K562 (cell line): ENCODE data around the gene CALHM3. TPM values are rescaled to one million over a fixed set of nuclear protein-coding genes. Genes with fewer than 3 reads are reported as not detected.
A peak's percentile ranks its signal among the peaks of the same experiment; 100 is the strongest.

ENCODE experiments used
- ATAC-seq: fragments of 200-7000 bp; cut with Tn5 transposase; 3 replicates; pipeline ENCODE4 v1.9.1; 2020; ENCODE audit warnings: moderate library complexity
- BruUV-seq: library from RNA; stranded (reverse); fragments of 400-500 nt; replicated peaks from 2 replicates; lab custom pipeline; 2021; lab: Mats Ljungman, UMichigan
- CTCF ChIA-PET: fragments of 300-600 bp; formaldehyde crosslinking; extraction: SDS; loops from one replicate; lab custom pipeline; 2021; ENCODE audit warnings: low intra/inter-chr PET ratio; lab: Yijun Ruan, JAX
- POLR2A ChIA-PET: fragments of 300-600, 350-650 bp; sonication (Branson Sonifier 250); formaldehyde crosslinking; extraction: SDS; loops from one replicate; lab custom pipeline; 2021; ENCODE audit warnings: antibody characterized with exemption, inconsistent platforms; lab: Yijun Ruan, JAX
- DNase-seq, 4 experiments: peaks; one replicate each; pipeline versions ENCODE4 v3.0.0 to v3.0.0-alpha.2; 2011 to 2018; ENCODE audit warnings: low spot score in 3 of 4, mixed read lengths in 3 of 4; ENCODE audit errors: extremely low read depth in 1 of 4
- FAIRE-seq: peaks from 2 replicates; lab custom pipeline; 2011; peaks lifted over from hg19 to GRCh38; lab: Jason Lieb, UNC
- H2AFZ ChIP-seq: 2 replicates; pipeline ENCODE4 v1.6.0; 2011; ENCODE audit warnings: low read depth, low read length, control low read depth, inconsistent platforms
- H3K27ac ChIP-seq: fragments of 200-600 bp; 3 replicates; pipeline ENCODE4 v1.8.0; 2011; ENCODE audit warnings: low read depth, mild to moderate bottlenecking, control low read depth, inconsistent platforms, low read length, moderate library complexity, mixed read lengths; ENCODE audit errors: extremely low read depth
- H3K27me3 ChIP-seq, 2 experiments: fragments of 300-600 bp in 1 of 2; 2 replicates in 1 of 2; 3 replicates in 1 of 2; pipeline versions ENCODE4 v1.6.0 to v1.8.0; 2011; ENCODE audit warnings: inconsistent platforms in 2 of 2, low read length in 2 of 2, mild to moderate bottlenecking in 1 of 2, mixed read lengths in 1 of 2, moderate library complexity in 1 of 2; ENCODE audit not compliant: control insufficient read depth in 2 of 2, insufficient read depth in 2 of 2
- H3K36me3 ChIP-seq: fragments of 300-600 bp; 3 replicates; pipeline ENCODE4 v1.8.0; 2011; ENCODE audit warnings: mild to moderate bottlenecking, low read length, inconsistent platforms; ENCODE audit not compliant: control insufficient read depth, insufficient read depth
- H3K4me1 ChIP-seq, 2 experiments: fragments of 200-600 bp in 1 of 2; replicated peaks in 1 of 2; 2 replicates in 1 of 2; 3 replicates in 1 of 2; pipeline versions ENCODE4 v1.5.1 to v1.8.0; 2011; ENCODE audit warnings: inconsistent platforms in 2 of 2, low read length in 2 of 2, mild to moderate bottlenecking in 1 of 2, mixed read lengths in 1 of 2, moderate library complexity in 1 of 2; ENCODE audit not compliant: control insufficient read depth in 2 of 2, insufficient read depth in 2 of 2
- H3K4me2 ChIP-seq: 2 replicates; pipeline ENCODE4 v1.6.1; 2011; ENCODE audit warnings: low read length, control low read depth, inconsistent platforms, mixed read lengths; ENCODE audit not compliant: insufficient read depth
- H3K4me3 ChIP-seq: fragments of 200-600 bp; sonication (generic), shearing (Covaris generic); 2 replicates; pipeline ENCODE4 v1.5.1; 2016; ENCODE audit warnings: control low read depth, inconsistent platforms
- H3K79me2 ChIP-seq: fragments of 200-600 bp; 3 replicates; pipeline ENCODE4 v1.8.0; 2011; ENCODE audit warnings: low read length, inconsistent platforms; ENCODE audit not compliant: control insufficient read depth, insufficient read depth
- H3K9ac ChIP-seq, 2 experiments: 2 replicates each; pipeline versions ENCODE4 v1.6.0 to v1.6.1; 2011; ENCODE audit warnings: low read depth in 2 of 2, low read length in 2 of 2, control low read depth in 1 of 2, inconsistent platforms in 1 of 2, mild to moderate bottlenecking in 1 of 2, mixed read lengths in 1 of 2; ENCODE audit not compliant: insufficient read depth in 1 of 2
- H3K9me1 ChIP-seq: one replicate; pipeline ENCODE4 v1.6.0; 2011; ENCODE audit warnings: inconsistent platforms, mild to moderate bottlenecking, low read length, moderate library complexity; ENCODE audit not compliant: control insufficient read depth, insufficient read depth
- H3K9me3 ChIP-seq: replicated peaks from 2 replicates; pipeline ENCODE4 v1.5.1; 2011; ENCODE audit warnings: low read depth, low read length, inconsistent platforms; ENCODE audit not compliant: control insufficient read depth, insufficient read depth
- H4K20me1 ChIP-seq: replicated peaks from 2 replicates; pipeline ENCODE4 v1.6.1; 2011; ENCODE audit warnings: low read length, inconsistent platforms, mixed read lengths; ENCODE audit not compliant: control insufficient read depth, insufficient read depth
- CGGBP1 ChIP-seq: fragments of 250-450 bp; sonication (Bioruptor Pico); IDR thresholded peaks from 2 replicates; pipeline ENCODE4 v1.9.0; 2021; ENCODE audit warnings: mild to moderate bottlenecking
- CREM ChIP-seq: IDR thresholded peaks from 2 replicates; pipeline ENCODE4 v1.6.1; 2014; ENCODE audit warnings: antibody characterized with exemption, low read depth
- NFIX ChIP-seq: fragments of 250-450 bp; sonication (Bioruptor Pico); IDR thresholded peaks from 2 replicates; pipeline ENCODE4 v1.4.0; 2020; ENCODE audit warnings: low read depth, mild to moderate bottlenecking, moderate library complexity
- NR2C1 ChIP-seq, 2 experiments: fragments of 450-650 bp; IDR thresholded peaks; 2 replicates each; pipeline ENCODE4 v1.6.1; 2017; ENCODE audit warnings: mild to moderate bottlenecking in 2 of 2, antibody characterized with exemption in 1 of 2, inconsistent platforms in 1 of 2, missing compliant biosample characterization in 1 of 2, missing genetic modification characterization in 1 of 2
- RBM25 ChIP-seq: fragments of 200-400 bp; formaldehyde crosslinking; IDR thresholded peaks from 2 replicates; pipeline ENCODE4 v1.6.1; 2018; ENCODE audit warnings: low read length, low read depth, moderate library complexity; ENCODE audit not compliant: severe bottlenecking
- TBP ChIP-seq: optimal IDR thresholded peaks from 2 replicates; pipeline ENCODE3; 2011; ENCODE audit warnings: low read depth, low read length, improper control_type of control experiment
- TCFL5 ChIP-seq: fragments of 250-450 bp; sonication (Bioruptor Pico); conservative IDR thresholded peaks from 2 replicates; pipeline ENCODE4 v1.6.1; 2021; ENCODE audit warnings: mild to moderate bottlenecking, moderate library complexity, matching md5 sums
- ZNF253 ChIP-seq: fragments of 250-450 bp; sonication (Bioruptor Pico); conservative IDR thresholded peaks from 2 replicates; pipeline ENCODE4 v1.6.1; 2021; ENCODE audit warnings: mild to moderate bottlenecking
- WGBS: fragments of 100-300 bp; shearing (Covaris generic); methylation state at CpG from one replicate; pipeline ENCODE4 v1.1.6; 2016; ENCODE audit warnings: low coverage, mixed read lengths; ENCODE audit not compliant: insufficient coverage; ENCODE audit errors: missing lambda C conversion rate; 5-methylcytosine and 5-hydroxymethylcytosine counted together
- in situ Hi-C: fragments of 300-500 bp; cut with MboI; formaldehyde crosslinking; loops from 4 replicates; pipeline ENCODE4 v1.15.0; 2018; ENCODE audit warnings: inconsistent platforms, mixed read lengths
- intact Hi-C: fragments of 100-400 bp; cut with micrococcal nuclease; formaldehyde crosslinking; loops from 2 replicates; pipeline ENCODE4 v1.14.2; 2022
- polyA plus RNA-seq, 8 experiments: library from polyadenylated mRNA; depleted of rRNA in 4 of 8; stranded (reverse) in 5 of 8; unstranded in 3 of 8; fragments of >200 nt; fragmentation: Nextera tagmentation in 2 of 8; fragmentation: Illumina TruSeq in 1 of 8; extraction: Ambion mirVana in 2 of 8; extraction: Trizol in 1 of 8; gene quantifications; 2 replicates each; pipeline versions ENCODE4 v1.2.1 to v1.2.3, GENCODE V29; 2011 to 2014; ENCODE audit warnings: inconsistent platforms in 1 of 8, missing spikeins in 1 of 8
- total RNA-seq, 7 experiments: library from RNA; depleted of rRNA in 6 of 7; stranded (reverse); fragments of >200 nt in 6 of 7; fragmentation: Illumina TruSeq in 2 of 7; extraction: Trizol in 2 of 7; gene quantifications; 2 replicates each; pipeline versions ENCODE4 v1.2.1 to v1.2.3, GENCODE V29; 2011 to 2021; ENCODE audit warnings: low replicate concordance in 1 of 7
- TF ChIP-seq, protein P1 (sequence below): fragments of 200-800 bp; sonication (Bioruptor generic); IDR thresholded peaks from 2 replicates; pipeline ENCODE4 v1.6.1; 2017; ENCODE audit warnings: missing genetic modification characterization, missing compliant biosample characterization
- TF ChIP-seq, protein P2 (sequence below), 2 experiments: fragments of 450-650 bp; formaldehyde crosslinking in 1 of 2; IDR thresholded peaks; 2 replicates each; pipeline versions ENCODE4 v1.4.0 to v1.6.1; 2014 to 2020; ENCODE audit warnings: mild to moderate bottlenecking in 2 of 2, borderline replicate concordance in 1 of 2, low read depth in 1 of 2

The CALHM3 gene
- total and polyA plus RNA-seq, 9 of the 15 experiments (the other 6 are each of a cell fraction or from before 2014, with no cell fraction given) = not detected

DNA sequence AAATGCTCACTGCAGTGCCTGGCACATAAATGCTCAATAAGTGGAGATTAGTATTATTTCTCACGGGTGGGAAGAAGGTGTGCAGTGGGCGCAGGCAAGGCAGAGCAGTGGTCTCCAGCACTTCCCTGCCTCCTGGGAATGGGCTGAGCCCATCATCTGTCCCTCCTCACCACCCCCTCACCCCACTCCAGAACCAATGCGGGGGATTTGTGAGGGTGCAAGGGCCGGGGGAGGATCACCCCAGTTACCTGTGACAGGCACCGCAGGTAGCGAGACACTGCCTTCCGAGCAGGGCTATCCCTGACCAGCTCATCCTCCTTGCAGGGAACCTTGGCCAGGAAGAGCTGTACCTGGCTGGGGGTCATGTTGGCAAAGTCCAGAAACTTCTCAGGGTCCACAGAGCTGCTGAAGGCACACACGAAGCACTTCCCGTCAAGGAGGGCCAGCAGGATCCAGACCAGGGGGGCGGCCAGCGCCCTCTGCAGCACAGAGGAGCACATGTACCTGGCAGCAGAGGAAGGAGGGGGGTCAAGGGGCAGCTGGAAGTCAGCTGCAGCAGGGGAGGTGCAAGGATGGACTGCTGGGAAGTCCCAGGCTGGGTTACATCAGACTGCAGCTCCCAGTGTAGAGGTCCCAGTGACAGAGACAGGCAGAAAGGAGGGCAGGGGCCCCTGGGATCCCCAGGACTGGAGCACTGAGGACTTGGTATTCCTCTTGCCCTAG, 2.8 kb downstream of the CALHM3 start:
- no peaks in the 10 kb centered on the region for H3K27me3 ChIP-seq
- POLR2A ChIA-PET = interaction anchor here (0.6 to 0.7 kb wide), 3 partner anchors 13 to 144 kb away, joined by 3 read pairs; no protein-coding TSS in a partner anchor
- ATAC-seq (peak; percentile 91), FAIRE-seq (no peak), DNase-seq (peak; percentile 36 to 52 (median 44))
- no TSS peak for BruUV-seq
- no peaks in the 10 kb centered on the region for H3K36me3 ChIP-seq
- H3K4me3 ChIP-seq = no peak overlapping the region
- no peaks in the 10 kb centered on the region for H3K9me3 ChIP-seq
- H3K4me2 ChIP-seq = no peak overlapping the region
- H3K79me2 ChIP-seq = no peaks in the 10 kb centered on the region
- CTCF ChIA-PET = no interaction called here
- 39% methylated on average over 9 of the region's 11 CpGs for WGBS
- in situ Hi-C loops (loop anchor here (5.0 kb wide), 1 partner anchor 64 kb away; no protein-coding TSS in a partner anchor), intact Hi-C loops (no loop called here)
- no peak overlapping the region for H3K27ac ChIP-seq
- no peaks in the 10 kb centered on the region for H4K20me1 ChIP-seq
- H3K9me1 ChIP-seq = no peaks in the 10 kb centered on the region
- no peak overlapping the region for H2AFZ ChIP-seq
- H3K4me1 ChIP-seq = peaks cover 6 to 22% of the 10 kb centered on the region in 2 experiments; a peak in 3 of 5 replicates
- H3K9ac ChIP-seq = peak overlapping the region in 1 of 2 experiments; percentile 43; a peak in 2 of 4 replicates
- TF ChIP-seq TCFL5 (CRISPR knock-in tag) = no peak
- peak; percentile 32; the same call in 1 of the 2 replicates for TF ChIP-seq NR2C1 (IDR thresholded peaks at IDR 0.05)
- no peak for TF ChIP-seq NR2C1 (tag; IDR thresholded peaks at IDR 0.05)
- TF ChIP-seq, protein P1, sequence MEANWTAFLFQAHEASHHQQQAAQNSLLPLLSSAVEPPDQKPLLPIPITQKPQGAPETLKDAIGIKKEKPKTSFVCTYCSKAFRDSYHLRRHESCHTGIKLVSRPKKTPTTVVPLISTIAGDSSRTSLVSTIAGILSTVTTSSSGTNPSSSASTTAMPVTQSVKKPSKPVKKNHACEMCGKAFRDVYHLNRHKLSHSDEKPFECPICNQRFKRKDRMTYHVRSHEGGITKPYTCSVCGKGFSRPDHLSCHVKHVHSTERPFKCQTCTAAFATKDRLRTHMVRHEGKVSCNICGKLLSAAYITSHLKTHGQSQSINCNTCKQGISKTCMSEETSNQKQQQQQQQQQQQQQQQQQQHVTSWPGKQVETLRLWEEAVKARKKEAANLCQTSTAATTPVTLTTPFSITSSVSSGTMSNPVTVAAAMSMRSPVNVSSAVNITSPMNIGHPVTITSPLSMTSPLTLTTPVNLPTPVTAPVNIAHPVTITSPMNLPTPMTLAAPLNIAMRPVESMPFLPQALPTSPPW (CRISPR knock-in tag) = peak; percentile 81
- TF ChIP-seq TBP = no peak
- TF ChIP-seq CGGBP1 (CRISPR knock-in tag) = no peak
- TF ChIP-seq CREM = 0 out of 2 replicates have a peak, but pooled peaks have one; percentile 9
- TF ChIP-seq RBM25 = no peak
- no peak for TF ChIP-seq ZNF253 (CRISPR knock-in tag)
- TF ChIP-seq, protein P2, sequence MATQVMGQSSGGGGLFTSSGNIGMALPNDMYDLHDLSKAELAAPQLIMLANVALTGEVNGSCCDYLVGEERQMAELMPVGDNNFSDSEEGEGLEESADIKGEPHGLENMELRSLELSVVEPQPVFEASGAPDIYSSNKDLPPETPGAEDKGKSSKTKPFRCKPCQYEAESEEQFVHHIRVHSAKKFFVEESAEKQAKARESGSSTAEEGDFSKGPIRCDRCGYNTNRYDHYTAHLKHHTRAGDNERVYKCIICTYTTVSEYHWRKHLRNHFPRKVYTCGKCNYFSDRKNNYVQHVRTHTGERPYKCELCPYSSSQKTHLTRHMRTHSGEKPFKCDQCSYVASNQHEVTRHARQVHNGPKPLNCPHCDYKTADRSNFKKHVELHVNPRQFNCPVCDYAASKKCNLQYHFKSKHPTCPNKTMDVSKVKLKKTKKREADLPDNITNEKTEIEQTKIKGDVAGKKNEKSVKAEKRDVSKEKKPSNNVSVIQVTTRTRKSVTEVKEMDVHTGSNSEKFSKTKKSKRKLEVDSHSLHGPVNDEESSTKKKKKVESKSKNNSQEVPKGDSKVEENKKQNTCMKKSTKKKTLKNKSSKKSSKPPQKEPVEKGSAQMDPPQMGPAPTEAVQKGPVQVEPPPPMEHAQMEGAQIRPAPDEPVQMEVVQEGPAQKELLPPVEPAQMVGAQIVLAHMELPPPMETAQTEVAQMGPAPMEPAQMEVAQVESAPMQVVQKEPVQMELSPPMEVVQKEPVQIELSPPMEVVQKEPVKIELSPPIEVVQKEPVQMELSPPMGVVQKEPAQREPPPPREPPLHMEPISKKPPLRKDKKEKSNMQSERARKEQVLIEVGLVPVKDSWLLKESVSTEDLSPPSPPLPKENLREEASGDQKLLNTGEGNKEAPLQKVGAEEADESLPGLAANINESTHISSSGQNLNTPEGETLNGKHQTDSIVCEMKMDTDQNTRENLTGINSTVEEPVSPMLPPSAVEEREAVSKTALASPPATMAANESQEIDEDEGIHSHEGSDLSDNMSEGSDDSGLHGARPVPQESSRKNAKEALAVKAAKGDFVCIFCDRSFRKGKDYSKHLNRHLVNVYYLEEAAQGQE (IDR thresholded peaks at IDR 0.05; ENCODE audit: borderline replicate concordance) = peak; percentile 26; the same call in 1 of the 2 replicates
- TF ChIP-seq, protein P2 (CRISPR knock-in tag; IDR thresholded peaks at IDR 0.05; ENCODE audit: low read depth) = no peak
- no peak for TF ChIP-seq NFIX (CRISPR knock-in tag)
